H1 (cell line): Measurements from ENCODE around the gene IP6K3. TPM values are rescaled to one million over a fixed set of nuclear protein-coding genes. Genes with fewer than 3 reads are reported as not detected.

Source experiments
- FOSL1 ChIP-seq: IDR thresholded peaks from 2 replicates; pipeline ENCODE4 v1.6.1; 2011; ENCODE audit warnings: mild to moderate bottlenecking, low read depth, low read length, moderate library complexity; ENCODE audit not compliant: insufficient read depth
- SP4 ChIP-seq: IDR thresholded peaks from 2 replicates; pipeline ENCODE4 v1.6.1; 2012; ENCODE audit warnings: low read length, inconsistent platforms
- TAF1 ChIP-seq: IDR thresholded peaks from 2 replicates; pipeline ENCODE4 v1.6.1; 2011; ENCODE audit warnings: mild to moderate bottlenecking, low read depth, low read length
- polyA plus RNA-seq, 7 experiments: library from polyadenylated mRNA; depleted of rRNA in 3 of 7; stranded (reverse) in 5 of 7; unstranded in 2 of 7; fragments of >200 nt in 5 of 7; fragments of 200-250 nt in 2 of 7; gene quantifications; 1 replicate in 5 of 7; 2 replicates in 1 of 7; 4 replicates in 1 of 7; pipeline versions ENCODE4 v1.2.1 to v1.2.3, GENCODE V29; 2011 to 2013; ENCODE audit warnings: missing spikeins in 2 of 7, mixed read lengths in 2 of 7
- total RNA-seq: library from RNA; stranded (reverse); fragmentation: NEBNext Ultra II Directional; extraction: Animal tissue kit (Norgen Biotek cat#: 25700); gene quantifications from 2 replicates; pipeline ENCODE4 v1.2.1, GENCODE V29; 2021

Gene IP6K3
- total and polyA plus RNA-seq, 2 of the 8 experiments (the other 6 are each of a cell fraction or from before 2014, with no cell fraction given), result 0.22 to 0.73 TPM

GRCh38 chr6:33755070-33755869 is 8.6 kb upstream of the IP6K3 start (continued):
- no peak for TF ChIP-seq TAF1
- TF ChIP-seq FOSL1, result no peak
- no peak for TF ChIP-seq SP4
